ENCODE measurements around the gene ABCD3.

Gene ABCD3

GRCh38 chr1:94384485-94385265 lies 33.5 kb upstream of the ABCD3 start:
- no peak for DNase-seq (ENCODE audit: low read depth, low spot score)
- TF ChIP-seq CTCF (IDR thresholded peaks at IDR 0.05; ENCODE audit: low read depth, low read length), result no peak
- in situ Hi-C loops (cut with HindIII; ENCODE audit: low sequenced_read_pairs), result no loop called here
- H3K4me3 ChIP-seq (ENCODE audit: low read depth, low read length), result no peak overlapping the region

GRCh38 chr1:94385308-94385929 lies 32.8 kb upstream of the ABCD3 start:
- no peak for TF ChIP-seq CTCF (IDR thresholded peaks at IDR 0.05; ENCODE audit: low read depth, low read length)
- DNase-seq (ENCODE audit: low read depth, low spot score), result no peak
- H3K4me3 ChIP-seq (ENCODE audit: low read depth, low read length), result no peak overlapping the region
- in situ Hi-C loops (cut with HindIII; ENCODE audit: low sequenced_read_pairs), result no loop called here

GRCh38 chr1:94389298-94389697 lies 28.9 kb upstream of the ABCD3 start:
- in situ Hi-C loops (cut with HindIII; ENCODE audit: low sequenced_read_pairs), result no loop called here
- DNase-seq (ENCODE audit: low read depth, low spot score), result no peak
- no peak for TF ChIP-seq CTCF (IDR thresholded peaks at IDR 0.05; ENCODE audit: low read depth, low read length)
- H3K4me3 ChIP-seq (ENCODE audit: low read depth, low read length), result no peak overlapping the region

DNA sequence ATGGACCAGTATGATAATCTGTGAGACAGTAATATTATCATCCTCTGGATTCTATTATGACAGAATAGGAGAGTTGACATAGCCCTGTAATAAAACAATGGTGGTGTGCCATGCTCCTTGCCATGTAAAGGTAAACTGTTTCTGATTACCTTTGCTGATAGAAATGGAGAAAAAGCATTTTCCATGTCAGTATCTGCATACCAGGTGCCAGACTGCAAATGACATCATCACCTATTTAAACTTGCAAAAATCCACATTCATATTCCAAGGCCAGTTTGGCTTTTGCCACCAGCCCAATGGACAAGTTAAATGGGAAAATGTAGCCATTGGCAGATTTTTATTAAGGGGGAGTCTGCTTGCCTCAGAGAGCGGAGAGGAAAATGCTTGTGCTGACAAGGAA lies 23.9 kb upstream of the ABCD3 start:
- DNase-seq (ENCODE audit: low read depth, low spot score), result no peak
- TF ChIP-seq CTCF (IDR thresholded peaks at IDR 0.05; ENCODE audit: low read depth, low read length), result no peak
- no peak overlapping the region for H3K4me3 ChIP-seq (ENCODE audit: low read depth, low read length)
- in situ Hi-C loops (cut with HindIII; ENCODE audit: low sequenced_read_pairs), result no loop called here

DNA sequence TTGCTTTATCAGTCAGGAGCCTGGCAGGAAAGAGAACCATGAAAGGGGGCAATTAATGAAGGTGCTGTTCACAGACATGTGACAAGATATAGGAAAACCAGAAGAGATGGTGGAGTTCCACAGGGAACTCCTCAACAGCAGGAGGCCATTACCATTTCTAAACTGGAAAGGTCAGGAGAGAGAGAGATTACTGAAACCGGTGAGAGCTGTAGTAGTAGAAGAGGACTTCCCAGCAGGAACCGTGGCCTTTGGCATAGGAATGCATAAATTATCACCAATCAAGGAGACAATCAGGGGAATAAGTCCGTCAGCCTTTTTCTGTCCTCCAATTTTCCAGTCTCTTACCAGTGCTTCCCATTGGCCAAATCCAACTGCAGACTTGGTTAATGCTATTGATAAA lies 23.0 kb upstream of the ABCD3 start:
- TF ChIP-seq CTCF (IDR thresholded peaks at IDR 0.05; ENCODE audit: low read depth, low read length), result no peak
- in situ Hi-C loops (cut with HindIII; ENCODE audit: low sequenced_read_pairs), result no loop called here
- DNase-seq (ENCODE audit: low read depth, low spot score), result no peak
- H3K4me3 ChIP-seq (ENCODE audit: low read depth, low read length), result no peak overlapping the region

DNA sequence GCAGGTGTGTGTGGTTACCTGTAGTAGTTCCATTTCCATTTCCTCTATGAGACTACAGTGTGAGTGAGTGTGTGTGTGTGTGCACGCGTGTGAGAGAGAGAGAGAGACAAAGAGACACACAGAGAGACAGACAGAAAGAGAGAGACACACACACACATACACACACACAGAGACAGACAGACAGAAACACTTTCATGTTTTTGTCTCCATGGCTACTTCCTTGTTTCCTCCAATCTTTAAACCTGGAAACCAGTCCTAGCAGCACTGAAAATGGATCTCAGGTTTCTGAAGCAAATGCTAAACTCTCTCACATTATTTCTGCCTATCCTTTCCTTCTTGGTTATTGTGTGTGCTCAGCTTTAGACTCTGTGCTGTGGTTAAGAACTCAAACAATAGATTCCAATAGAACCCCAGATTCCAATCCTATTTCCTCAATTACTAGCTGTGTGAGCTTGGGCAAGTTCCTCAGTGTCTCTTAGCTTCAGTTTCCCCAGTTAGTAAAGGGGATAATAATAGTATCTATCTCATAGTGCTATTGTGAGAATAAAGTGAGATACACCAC lies 22.4 kb upstream of the ABCD3 start:
- DNase-seq (ENCODE audit: low read depth, low spot score), result no peak
- no peak overlapping the region for H3K4me3 ChIP-seq (ENCODE audit: low read depth, low read length)
- TF ChIP-seq CTCF (IDR thresholded peaks at IDR 0.05; ENCODE audit: low read depth, low read length), result no peak
- in situ Hi-C loops (cut with HindIII; ENCODE audit: low sequenced_read_pairs), result no loop called here

Measured in astrocyte of the spinal cord (primary cell).